ENCODE measurements around the gene PDGFB. TPM values are rescaled to one million over a fixed set of nuclear protein-coding genes. Genes with fewer than 3 reads are reported as not detected.

The PDGFB gene
- total RNA-seq, 1 experiment from 2014 or later = 8.3 TPM

DNA sequence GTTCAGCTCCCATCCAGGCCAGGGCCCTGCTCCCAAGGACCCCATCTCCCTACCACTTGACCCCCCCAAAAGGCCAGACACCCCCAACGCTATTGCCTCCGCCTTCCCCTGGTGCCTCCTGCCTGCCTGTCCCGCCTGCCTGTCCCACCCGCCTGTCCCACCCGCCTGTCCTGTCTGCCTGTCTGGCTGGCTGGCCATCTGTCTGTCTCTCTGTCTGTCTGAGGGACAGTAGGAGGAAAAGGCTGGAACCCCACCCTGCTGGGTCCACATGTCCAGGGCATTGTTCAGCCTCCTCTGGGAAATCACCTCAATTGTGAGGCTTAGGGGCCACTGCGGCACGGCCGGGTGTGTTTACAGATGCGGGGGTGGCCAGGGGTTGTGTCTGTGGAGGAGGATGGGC lies 67.0 kb downstream of the PDGFB start:
- no peak overlapping the region for H3K4me3 ChIP-seq (ENCODE audit: low read depth, low read length)
- peaks cover 4% of the 10 kb centered on the region; the same call in 1 of the 2 replicates for H3K9me3 ChIP-seq
- no peaks in the 10 kb centered on the region for H3K36me3 ChIP-seq (ENCODE audit: control insufficient read depth, insufficient read depth, low read length)
- TF ChIP-seq, protein P1, sequence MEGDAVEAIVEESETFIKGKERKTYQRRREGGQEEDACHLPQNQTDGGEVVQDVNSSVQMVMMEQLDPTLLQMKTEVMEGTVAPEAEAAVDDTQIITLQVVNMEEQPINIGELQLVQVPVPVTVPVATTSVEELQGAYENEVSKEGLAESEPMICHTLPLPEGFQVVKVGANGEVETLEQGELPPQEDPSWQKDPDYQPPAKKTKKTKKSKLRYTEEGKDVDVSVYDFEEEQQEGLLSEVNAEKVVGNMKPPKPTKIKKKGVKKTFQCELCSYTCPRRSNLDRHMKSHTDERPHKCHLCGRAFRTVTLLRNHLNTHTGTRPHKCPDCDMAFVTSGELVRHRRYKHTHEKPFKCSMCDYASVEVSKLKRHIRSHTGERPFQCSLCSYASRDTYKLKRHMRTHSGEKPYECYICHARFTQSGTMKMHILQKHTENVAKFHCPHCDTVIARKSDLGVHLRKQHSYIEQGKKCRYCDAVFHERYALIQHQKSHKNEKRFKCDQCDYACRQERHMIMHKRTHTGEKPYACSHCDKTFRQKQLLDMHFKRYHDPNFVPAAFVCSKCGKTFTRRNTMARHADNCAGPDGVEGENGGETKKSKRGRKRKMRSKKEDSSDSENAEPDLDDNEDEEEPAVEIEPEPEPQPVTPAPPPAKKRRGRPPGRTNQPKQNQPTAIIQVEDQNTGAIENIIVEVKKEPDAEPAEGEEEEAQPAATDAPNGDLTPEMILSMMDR (IDR thresholded peaks at IDR 0.05; ENCODE audit: insufficient read depth in 1 of 2, low read depth in 1 of 2, low read length in 1 of 2, severe bottlenecking in 1 of 2, unreplicated experiment in 1 of 2) = no peak
- peak overlapping the region; percentile 70 for H3K27ac Mint-ChIP-seq (ENCODE audit: unreplicated experiment)
- no peak for DNase-seq
- BruUV-seq (replicated peaks) = no TSS peak
- peaks cover 48% of the 10 kb centered on the region for H3K4me1 ChIP-seq
- H3K9me3 Mint-ChIP-seq (ENCODE audit: unreplicated experiment) = peaks cover 11% of the 10 kb centered on the region
- no peak overlapping the region for H3K4me3 Mint-ChIP-seq (ENCODE audit: unreplicated experiment)
- peaks cover 18% of the 10 kb centered on the region for H3K36me3 Mint-ChIP-seq (ENCODE audit: insufficient read depth, unreplicated experiment)
- peaks cover 59% of the 10 kb centered on the region for H3K4me1 Mint-ChIP-seq (ENCODE audit: low read depth, unreplicated experiment)
- intact Hi-C loops (cut with micrococcal nuclease; ENCODE audit: unreplicated experiment) = no loop called here
- no peaks in the 10 kb centered on the region for H3K27me3 Mint-ChIP-seq (ENCODE audit: insufficient read depth, unreplicated experiment)
- ChIA-PET POLR2A (no interaction called here), CTCF (no interaction called here)
- no peaks in the 10 kb centered on the region for H3K27me3 ChIP-seq (replicated peaks; ENCODE audit: control insufficient read depth, insufficient read depth, low read length)

DNA sequence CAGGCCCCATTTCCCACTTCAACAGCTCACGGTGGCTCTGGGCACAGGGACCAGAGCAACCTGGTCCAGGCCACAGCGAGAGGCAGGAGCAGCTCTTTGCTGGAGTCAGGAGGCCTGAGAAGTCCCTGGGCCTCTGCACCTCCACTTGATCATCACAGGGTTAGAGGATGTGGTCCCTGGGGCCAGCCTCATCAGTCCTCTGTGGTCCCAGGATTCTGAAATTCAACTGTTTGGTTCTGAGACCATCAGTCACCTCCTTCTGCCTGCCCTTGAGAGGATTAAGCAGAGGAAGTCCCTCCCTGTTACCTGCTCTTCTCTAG lies 67.4 kb downstream of the PDGFB start:
- H3K27me3 ChIP-seq (replicated peaks; ENCODE audit: control insufficient read depth, insufficient read depth, low read length) = no peaks in the 10 kb centered on the region
- H3K9me3 ChIP-seq = peaks cover 4% of the 10 kb centered on the region; the same call in 1 of the 2 replicates
- H3K36me3 Mint-ChIP-seq (ENCODE audit: insufficient read depth, unreplicated experiment) = peaks cover 18% of the 10 kb centered on the region
- intact Hi-C loops (cut with micrococcal nuclease; ENCODE audit: unreplicated experiment) = no loop called here
- POLR2A ChIA-PET = no interaction called here
- no peaks in the 10 kb centered on the region for H3K27me3 Mint-ChIP-seq (ENCODE audit: insufficient read depth, unreplicated experiment)
- H3K9me3 Mint-ChIP-seq (ENCODE audit: unreplicated experiment) = peaks cover 8% of the 10 kb centered on the region
- H3K27ac Mint-ChIP-seq (ENCODE audit: unreplicated experiment) = peak overlapping the region; percentile 70
- no TSS peak for BruUV-seq (replicated peaks)
- DNase-seq = no peak
- TF ChIP-seq, protein P1 (IDR thresholded peaks at IDR 0.05; ENCODE audit: insufficient read depth in 1 of 2, low read depth in 1 of 2, low read length in 1 of 2, severe bottlenecking in 1 of 2, unreplicated experiment in 1 of 2) = no peak
- H3K4me3 ChIP-seq (ENCODE audit: low read depth, low read length) = no peak overlapping the region
- CTCF ChIA-PET = no interaction called here
- no peaks in the 10 kb centered on the region for H3K36me3 ChIP-seq (ENCODE audit: control insufficient read depth, insufficient read depth, low read length)
- peaks cover 49% of the 10 kb centered on the region for H3K4me1 ChIP-seq
- peaks cover 56% of the 10 kb centered on the region for H3K4me1 Mint-ChIP-seq (ENCODE audit: low read depth, unreplicated experiment)
- H3K4me3 Mint-ChIP-seq (ENCODE audit: unreplicated experiment) = no peak overlapping the region

DNA sequence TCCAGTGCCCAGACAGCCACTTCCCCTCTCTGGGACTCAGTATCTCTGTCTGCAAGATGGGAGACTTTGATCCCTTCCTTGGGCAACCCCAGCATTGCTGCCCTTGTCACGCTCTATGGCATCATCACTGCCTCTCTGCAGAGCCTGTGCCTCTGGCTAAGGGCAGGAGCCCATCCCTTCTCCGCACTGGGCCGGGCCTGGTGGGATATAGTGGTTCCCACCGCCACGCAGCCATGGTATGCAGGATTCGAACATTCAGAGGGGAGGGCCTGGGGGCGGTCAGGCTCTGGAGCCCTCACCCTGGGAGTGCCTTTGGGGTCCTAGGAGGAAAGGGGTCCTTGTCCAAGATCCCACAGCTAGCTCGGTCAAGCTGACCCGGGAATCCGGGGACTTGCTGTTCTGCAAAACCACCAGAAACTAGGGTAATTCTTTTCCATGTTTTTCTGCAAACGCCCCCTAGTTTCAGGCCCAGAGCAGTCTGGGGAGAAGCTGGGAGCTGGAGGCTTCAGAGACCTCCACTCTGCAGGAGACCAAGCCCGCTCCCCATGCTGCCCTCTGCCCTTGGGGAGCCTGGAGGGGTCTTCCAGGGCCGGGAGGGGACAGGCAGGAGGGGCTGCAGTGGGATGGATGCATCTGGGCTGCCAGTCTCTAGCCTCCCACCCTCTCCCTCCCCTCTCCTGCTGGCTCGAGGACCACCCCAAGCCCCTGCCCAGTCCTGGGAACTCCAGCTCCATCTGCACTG lies 67.9 kb downstream of the PDGFB start:
- ChIA-PET CTCF (no interaction called here), POLR2A (no interaction called here)
- Mint-ChIP-seq H3K4me3 (ENCODE audit: unreplicated experiment) (no peak overlapping the region), H3K9me3 (ENCODE audit: unreplicated experiment) (peaks cover 3% of the 10 kb centered on the region), H3K36me3 (ENCODE audit: insufficient read depth, unreplicated experiment) (peaks cover 18% of the 10 kb centered on the region), H3K4me1 (ENCODE audit: low read depth, unreplicated experiment) (peaks cover 52% of the 10 kb centered on the region), H3K27me3 (ENCODE audit: insufficient read depth, unreplicated experiment) (no peaks in the 10 kb centered on the region), H3K27ac (ENCODE audit: unreplicated experiment) (peak overlapping the region; percentile 100)
- Histone ChIP-seq H3K4me1 (peaks cover 49% of the 10 kb centered on the region), H3K9me3 (peaks cover 1% of the 10 kb centered on the region; the same call in 1 of the 2 replicates), H3K27me3 (replicated peaks; ENCODE audit: control insufficient read depth, insufficient read depth, low read length) (no peaks in the 10 kb centered on the region), H3K36me3 (ENCODE audit: control insufficient read depth, insufficient read depth, low read length) (no peaks in the 10 kb centered on the region), H3K4me3 (ENCODE audit: low read depth, low read length) (no peak overlapping the region)
- BruUV-seq (replicated peaks) = no TSS peak
- no peak for DNase-seq
- TF ChIP-seq, protein P1 (IDR thresholded peaks at IDR 0.05; ENCODE audit: insufficient read depth in 1 of 2, low read depth in 1 of 2, low read length in 1 of 2, severe bottlenecking in 1 of 2, unreplicated experiment in 1 of 2) = no peak
- intact Hi-C loops (cut with micrococcal nuclease; ENCODE audit: unreplicated experiment) = no loop called here

Measured in Caco-2 (cell line).